ENCODE results near the gene FBXL20.

Gene FBXL20

GRCh38 chr17:39244016-39244599 lies 157.3 kb downstream of the FBXL20 start:
- TF ChIP-seq CTCF (IDR thresholded peaks at IDR 0.05) = no peak
- Histone ChIP-seq H3K27ac (no peak overlapping the region), H3K4me1 (peaks cover 0 to 11% (median 0%) of the 10 kb centered on the region in 4 donors), H3K9me3 (no peaks in the 10 kb centered on the region), H3K4me3 (no peak overlapping the region), H3K27me3 (peaks cover 0 to 8% of the 10 kb centered on the region in 2 donors), H3K36me3 (no peaks in the 10 kb centered on the region)
- intact Hi-C loops (cut with DNase I; ENCODE audit: low total_unique reads) = loop anchor here (5.0 to 10.0 kb wide), 2 partner anchors 37 to 259 kb away; no protein-coding TSS in a partner anchor
- peak in 1 of 2 donors; percentile 65 for DNase-seq

GRCh38 chr17:39243155-39243554 lies 158.3 kb downstream of the FBXL20 start:
- Histone ChIP-seq H3K9me3 (no peaks in the 10 kb centered on the region), H3K27ac (no peak overlapping the region), H3K27me3 (peaks cover 0 to 8% of the 10 kb centered on the region in 2 donors), H3K36me3 (no peaks in the 10 kb centered on the region), H3K4me1 (peaks cover 0 to 20% (median 6%) of the 10 kb centered on the region in 4 donors), H3K4me3 (no peak overlapping the region)
- DNase-seq = peak in 1 of 2 donors; percentile 48
- intact Hi-C loops (cut with DNase I; ENCODE audit: low total_unique reads) = loop anchor here (5.0 to 10.0 kb wide), 2 partner anchors 36 to 258 kb away; no protein-coding TSS in a partner anchor
- TF ChIP-seq CTCF (IDR thresholded peaks at IDR 0.05) = no peak

GRCh38 chr17:39240631-39241030 lies 160.8 kb downstream of the FBXL20 start:
- peaks cover 0 to 8% of the 10 kb centered on the region in 2 donors for H3K27me3 ChIP-seq
- no peak for DNase-seq
- no peaks in the 10 kb centered on the region for H3K36me3 ChIP-seq
- intact Hi-C loops (cut with DNase I; ENCODE audit: low total_unique reads) = loop anchor here (5.0 to 10.0 kb wide), 2 partner anchors 33 to 256 kb away; no protein-coding TSS in a partner anchor
- no peak overlapping the region for H3K4me3 ChIP-seq
- peaks cover 0 to 29% (median 10%) of the 10 kb centered on the region in 4 donors for H3K4me1 ChIP-seq
- no peak for TF ChIP-seq CTCF (IDR thresholded peaks at IDR 0.05)
- H3K27ac ChIP-seq = no peak overlapping the region
- no peaks in the 10 kb centered on the region for H3K9me3 ChIP-seq

- H3K4me3 ChIP-seq = no peak overlapping the region
- H3K36me3 ChIP-seq = no peaks in the 10 kb centered on the region
- DNase-seq = peak in 1 of 2 donors; percentile 65
- peaks cover 0 to 25% (median 10%) of the 10 kb centered on the region in 4 donors for H3K4me1 ChIP-seq
- no peak overlapping the region for H3K27ac ChIP-seq
- no peaks in the 10 kb centered on the region for H3K9me3 ChIP-seq
- peak; percentile 23 to 37 for TF ChIP-seq CTCF (IDR thresholded peaks at IDR 0.05)
- intact Hi-C loops (cut with DNase I; ENCODE audit: low total_unique reads) = loop anchor here (5.0 to 10.0 kb wide), 3 partner anchors 32 to 255 kb away; partner anchors contain the start of gene ARL5C
- H3K27me3 ChIP-seq = peaks cover 0 to 8% of the 10 kb centered on the region in 2 donors
Observed at GRCh38 chr17:39239640-39240314, 161.6 kb downstream of the FBXL20 start.

GRCh38 chr17:39238311-39238972 lies 163.0 kb downstream of the FBXL20 start:
- Histone ChIP-seq H3K27me3 (peaks cover 0 to 8% of the 10 kb centered on the region in 2 donors), H3K9me3 (no peaks in the 10 kb centered on the region), H3K4me3 (no peak overlapping the region), H3K4me1 (peaks cover 0 to 18% (median 10%) of the 10 kb centered on the region in 4 donors), H3K36me3 (no peaks in the 10 kb centered on the region), H3K27ac (no peak overlapping the region)
- intact Hi-C loops (cut with DNase I; ENCODE audit: low total_unique reads) = loop anchor here (10.0 kb wide), 1 partner anchor 74 kb away; the partner anchor contains the start of gene ARL5C
- no peak for TF ChIP-seq CTCF (IDR thresholded peaks at IDR 0.05)
- peak in 1 of 2 donors; percentile 76 for DNase-seq
